Caco-2 (cell line): Measurements from ENCODE around the gene TLL1. TPM values are rescaled to one million over a fixed set of nuclear protein-coding genes. Genes with fewer than 3 reads are reported as not detected.

Experiments used
- BruUV-seq: library from RNA; stranded (reverse); fragments of 400-500 nt; replicated peaks from 2 replicates; lab custom pipeline; 2021; lab: Mats Ljungman, UMichigan
- CTCF ChIA-PET: fragments of 300-600 bp; sonication (Branson Sonifier 250); formaldehyde crosslinking; loops from one replicate; lab custom pipeline; 2022; ENCODE audit warnings: antibody characterized with exemption; lab: Charles Lee
- POLR2A ChIA-PET: fragments of 300-600 bp; sonication (Branson Sonifier 250); formaldehyde crosslinking; loops from one replicate; lab custom pipeline; 2022; ENCODE audit warnings: antibody characterized with exemption; lab: Charles Lee
- DNase-seq, 2 experiments: peaks; one replicate each; pipeline versions ENCODE4 v3.0.0 to v3.0.0-alpha.2; 2020 to 2022
- H3K27me3 ChIP-seq: replicated peaks from 2 replicates; pipeline ENCODE4 v1.6.0; 2011; ENCODE audit warnings: low read length; ENCODE audit not compliant: control insufficient read depth, insufficient read depth
- H3K36me3 ChIP-seq: 2 replicates; pipeline ENCODE4 v1.5.1; 2011; ENCODE audit warnings: low read length; ENCODE audit not compliant: control insufficient read depth, insufficient read depth
- H3K4me1 ChIP-seq: fragments of 250-450 bp; sonication (Bioruptor Pico); 2 replicates; pipeline ENCODE4 v1.5.1; 2020; ENCODE audit warnings: mild to moderate bottlenecking
- H3K4me3 ChIP-seq: 2 replicates; pipeline ENCODE4 v1.5.1; 2011; ENCODE audit warnings: low read depth, mild to moderate bottlenecking, control low read depth, low read length
- H3K9me3 ChIP-seq: fragments of 250-450 bp; sonication (Bioruptor Pico); 2 replicates; pipeline ENCODE4 v1.5.1; 2020; ENCODE audit warnings: mild to moderate bottlenecking, moderate library complexity
- H3K27ac Mint-ChIP-seq: one replicate; pipeline ENCODE4 v1.8.0; 2022; ENCODE audit warnings: mixed read lengths; ENCODE audit not compliant: unreplicated experiment
- H3K27me3 Mint-ChIP-seq: one replicate; pipeline ENCODE4 v1.8.0; 2022; ENCODE audit warnings: mixed read lengths; ENCODE audit not compliant: insufficient read depth, unreplicated experiment
- H3K36me3 Mint-ChIP-seq: one replicate; pipeline ENCODE4 v1.8.0; 2022; ENCODE audit warnings: mild to moderate bottlenecking, mixed read lengths; ENCODE audit not compliant: insufficient read depth, unreplicated experiment
- H3K4me1 Mint-ChIP-seq: one replicate; pipeline ENCODE4 v1.8.0; 2022; ENCODE audit warnings: low read depth, mixed read lengths; ENCODE audit not compliant: unreplicated experiment
- H3K4me3 Mint-ChIP-seq: one replicate; pipeline ENCODE4 v1.8.0; 2022; ENCODE audit warnings: mild to moderate bottlenecking, moderate library complexity, mixed read lengths; ENCODE audit not compliant: unreplicated experiment
- H3K9me3 Mint-ChIP-seq: one replicate; pipeline ENCODE4 v1.8.0; 2022; ENCODE audit warnings: mixed read lengths; ENCODE audit not compliant: unreplicated experiment
- intact Hi-C: fragments of 100-400 bp; cut with micrococcal nuclease; formaldehyde crosslinking; loops from one replicate; pipeline ENCODE4 v1.10.0; 2022; ENCODE audit not compliant: unreplicated experiment
- total RNA-seq: library from RNA; stranded (reverse); gene quantifications from 2 replicates; pipeline ENCODE4 v1.2.3, GENCODE V29; 2022
- TF ChIP-seq, protein P1 (sequence below), 2 experiments: fragments of 200-600 bp in 1 of 2; IDR thresholded peaks; 1 replicate in 1 of 2; 2 replicates in 1 of 2; pipeline versions ENCODE4 v1.5.1 to v1.8.0; 2011 to 2022; ENCODE audit warnings: antibody characterized with exemption in 1 of 2, control low read depth in 1 of 2, inconsistent platforms in 1 of 2, low read depth in 1 of 2, low read length in 1 of 2, mild to moderate bottlenecking in 1 of 2, moderate library complexity in 1 of 2; ENCODE audit not compliant: insufficient read depth in 1 of 2, severe bottlenecking in 1 of 2, unreplicated experiment in 1 of 2

Gene TLL1
- total RNA-seq, 1 experiment from 2014 or later: 14.2 TPM

DNA sequence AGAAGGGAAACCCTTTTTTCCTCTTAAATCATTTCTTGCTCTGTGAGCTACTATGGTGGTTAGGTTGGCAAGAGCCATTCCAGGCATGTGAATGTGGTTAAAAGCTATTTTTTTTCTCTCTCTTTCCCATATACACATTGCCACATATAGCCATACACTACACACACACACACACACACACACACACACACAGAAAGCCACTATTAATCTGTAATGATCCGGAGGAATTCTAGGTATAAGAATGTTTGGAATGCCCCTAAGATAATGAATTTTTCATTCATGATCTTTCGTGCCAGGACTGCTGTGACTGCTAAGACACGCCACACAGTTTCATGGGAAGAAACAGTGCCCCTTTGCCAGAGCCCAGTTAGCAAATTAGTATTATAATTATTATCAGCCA lies 21.8 kb upstream of the TLL1 start:
- Histone ChIP-seq H3K4me1 (no peaks in the 10 kb centered on the region), H3K27me3 (no peaks in the 10 kb centered on the region), H3K9me3 (no peaks in the 10 kb centered on the region), H3K4me3 (no peak overlapping the region), H3K36me3 (no peaks in the 10 kb centered on the region)
- intact Hi-C loops: no loop called here
- Mint-ChIP-seq H3K27me3 (no peaks in the 10 kb centered on the region), H3K27ac (no peak overlapping the region), H3K4me3 (no peak overlapping the region), H3K4me1 (no peaks in the 10 kb centered on the region), H3K9me3 (no peaks in the 10 kb centered on the region), H3K36me3 (no peaks in the 10 kb centered on the region)
- ChIA-PET CTCF (no interaction called here), POLR2A (no interaction called here)
- no peak for DNase-seq
- TF ChIP-seq, protein P1, sequence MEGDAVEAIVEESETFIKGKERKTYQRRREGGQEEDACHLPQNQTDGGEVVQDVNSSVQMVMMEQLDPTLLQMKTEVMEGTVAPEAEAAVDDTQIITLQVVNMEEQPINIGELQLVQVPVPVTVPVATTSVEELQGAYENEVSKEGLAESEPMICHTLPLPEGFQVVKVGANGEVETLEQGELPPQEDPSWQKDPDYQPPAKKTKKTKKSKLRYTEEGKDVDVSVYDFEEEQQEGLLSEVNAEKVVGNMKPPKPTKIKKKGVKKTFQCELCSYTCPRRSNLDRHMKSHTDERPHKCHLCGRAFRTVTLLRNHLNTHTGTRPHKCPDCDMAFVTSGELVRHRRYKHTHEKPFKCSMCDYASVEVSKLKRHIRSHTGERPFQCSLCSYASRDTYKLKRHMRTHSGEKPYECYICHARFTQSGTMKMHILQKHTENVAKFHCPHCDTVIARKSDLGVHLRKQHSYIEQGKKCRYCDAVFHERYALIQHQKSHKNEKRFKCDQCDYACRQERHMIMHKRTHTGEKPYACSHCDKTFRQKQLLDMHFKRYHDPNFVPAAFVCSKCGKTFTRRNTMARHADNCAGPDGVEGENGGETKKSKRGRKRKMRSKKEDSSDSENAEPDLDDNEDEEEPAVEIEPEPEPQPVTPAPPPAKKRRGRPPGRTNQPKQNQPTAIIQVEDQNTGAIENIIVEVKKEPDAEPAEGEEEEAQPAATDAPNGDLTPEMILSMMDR (IDR thresholded peaks at IDR 0.05; ENCODE audit: insufficient read depth in 1 of 2, low read depth in 1 of 2, low read length in 1 of 2, severe bottlenecking in 1 of 2, unreplicated experiment in 1 of 2): no peak
- BruUV-seq: no TSS peak

DNA sequence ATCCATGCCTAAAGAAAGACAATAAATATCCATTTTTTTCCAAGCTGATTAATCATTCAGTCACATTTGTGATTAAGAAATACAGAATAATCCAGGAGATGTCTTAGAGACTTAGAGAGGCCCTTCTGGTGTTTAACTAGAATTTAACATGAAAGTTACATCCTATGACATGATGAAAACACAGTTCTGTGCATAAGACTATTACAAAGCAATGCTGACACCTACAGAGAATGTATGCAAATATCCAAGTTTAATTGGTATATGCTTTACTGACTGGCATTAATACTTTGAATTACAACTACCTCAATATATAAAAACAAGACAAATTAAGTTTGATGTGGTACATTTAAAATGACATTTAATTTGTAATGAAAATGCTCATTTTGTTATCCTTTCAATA lies 17.8 kb upstream of the TLL1 start:
- TF ChIP-seq, protein P1 (IDR thresholded peaks at IDR 0.05; ENCODE audit: insufficient read depth in 1 of 2, low read depth in 1 of 2, low read length in 1 of 2, severe bottlenecking in 1 of 2, unreplicated experiment in 1 of 2): no peak
- H3K4me1 ChIP-seq: no peaks in the 10 kb centered on the region
- Mint-ChIP-seq H3K36me3 (no peaks in the 10 kb centered on the region), H3K4me3 (no peak overlapping the region), H3K27ac (no peak overlapping the region), H3K4me1 (no peaks in the 10 kb centered on the region), H3K9me3 (no peaks in the 10 kb centered on the region), H3K27me3 (no peaks in the 10 kb centered on the region)
- DNase-seq: no peak
- POLR2A ChIA-PET: no interaction called here
- H3K36me3 ChIP-seq: no peaks in the 10 kb centered on the region
- no peak overlapping the region for H3K4me3 ChIP-seq
- CTCF ChIA-PET: no interaction called here
- intact Hi-C loops: no loop called here
- H3K9me3 ChIP-seq: no peaks in the 10 kb centered on the region
- BruUV-seq: no TSS peak
- H3K27me3 ChIP-seq: no peaks in the 10 kb centered on the region

DNA sequence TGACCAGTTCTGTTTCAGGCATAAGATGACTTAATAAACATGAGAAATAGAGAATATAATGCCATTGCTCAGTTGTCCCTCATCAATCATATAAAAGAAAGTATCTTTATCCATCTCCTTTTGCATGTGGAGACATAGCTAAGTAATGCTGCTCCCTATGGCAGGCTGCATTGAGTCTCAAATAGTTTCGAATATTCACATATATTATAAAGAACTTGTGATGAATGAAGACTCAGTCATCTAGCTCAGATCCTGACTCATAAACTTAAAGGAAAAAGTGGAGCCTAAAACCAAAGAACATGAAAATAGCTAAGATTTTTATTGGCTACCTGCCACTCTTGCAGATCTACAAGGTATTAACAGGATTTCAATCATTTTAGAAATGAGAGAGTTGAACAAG lies 11.7 kb upstream of the TLL1 start:
- Mint-ChIP-seq H3K4me3 (no peak overlapping the region), H3K9me3 (no peaks in the 10 kb centered on the region), H3K27ac (no peak overlapping the region), H3K4me1 (peaks cover 5% of the 10 kb centered on the region), H3K36me3 (no peaks in the 10 kb centered on the region), H3K27me3 (no peaks in the 10 kb centered on the region)
- H3K4me3 ChIP-seq: no peak overlapping the region
- H3K27me3 ChIP-seq: no peaks in the 10 kb centered on the region
- TF ChIP-seq, protein P1 (IDR thresholded peaks at IDR 0.05; ENCODE audit: insufficient read depth in 1 of 2, low read depth in 1 of 2, low read length in 1 of 2, severe bottlenecking in 1 of 2, unreplicated experiment in 1 of 2): no peak
- ChIA-PET CTCF (no interaction called here), POLR2A (no interaction called here)
- intact Hi-C loops: loop anchor here (5.0 kb wide), 1 partner anchor 324 kb away; no protein-coding TSS in a partner anchor
- DNase-seq: no peak
- no peaks in the 10 kb centered on the region for H3K9me3 ChIP-seq
- no TSS peak for BruUV-seq
- H3K4me1 ChIP-seq: no peaks in the 10 kb centered on the region
- no peaks in the 10 kb centered on the region for H3K36me3 ChIP-seq
